Measurements from ENCODE around the gene FICD. TPM values are rescaled to one million over a fixed set of nuclear protein-coding genes. Genes with fewer than 3 reads are reported as not detected.

Gene FICD
- total RNA-seq, 2 experiments from 2014 or later: 2.7 to 3.2 TPM

DNA sequence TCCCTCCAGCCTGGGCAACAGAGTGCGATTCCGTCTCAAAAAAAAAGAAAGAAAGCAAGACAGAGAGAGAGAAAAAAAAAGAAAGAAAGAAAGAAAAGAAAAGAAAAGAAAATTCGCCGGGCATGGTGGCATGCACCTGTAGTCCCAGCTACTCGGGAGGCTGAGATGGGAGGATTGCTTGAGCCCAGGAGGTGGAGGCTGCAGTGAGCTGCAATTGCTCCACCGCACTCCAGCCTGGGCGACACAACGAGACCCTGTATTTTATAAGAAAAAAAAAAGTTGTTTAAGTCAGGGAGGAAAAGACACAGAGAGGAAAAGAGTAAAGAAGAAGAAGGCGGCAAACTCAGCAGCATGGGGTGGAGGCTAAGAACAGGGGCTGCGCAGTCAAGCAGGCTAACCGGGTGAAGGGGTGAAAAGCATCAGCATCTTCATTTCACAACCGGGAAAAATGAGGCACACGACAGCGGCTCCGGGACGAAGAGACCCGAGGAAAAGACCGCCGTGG is 557 bp upstream of the FICD start:
- H3K27me3 ChIP-seq (ENCODE audit: control insufficient read depth in 1 of 2, insufficient read depth in 2 of 2, low read length in 2 of 2): no peaks in the 10 kb centered on the region
- TF ChIP-seq, protein P1, sequence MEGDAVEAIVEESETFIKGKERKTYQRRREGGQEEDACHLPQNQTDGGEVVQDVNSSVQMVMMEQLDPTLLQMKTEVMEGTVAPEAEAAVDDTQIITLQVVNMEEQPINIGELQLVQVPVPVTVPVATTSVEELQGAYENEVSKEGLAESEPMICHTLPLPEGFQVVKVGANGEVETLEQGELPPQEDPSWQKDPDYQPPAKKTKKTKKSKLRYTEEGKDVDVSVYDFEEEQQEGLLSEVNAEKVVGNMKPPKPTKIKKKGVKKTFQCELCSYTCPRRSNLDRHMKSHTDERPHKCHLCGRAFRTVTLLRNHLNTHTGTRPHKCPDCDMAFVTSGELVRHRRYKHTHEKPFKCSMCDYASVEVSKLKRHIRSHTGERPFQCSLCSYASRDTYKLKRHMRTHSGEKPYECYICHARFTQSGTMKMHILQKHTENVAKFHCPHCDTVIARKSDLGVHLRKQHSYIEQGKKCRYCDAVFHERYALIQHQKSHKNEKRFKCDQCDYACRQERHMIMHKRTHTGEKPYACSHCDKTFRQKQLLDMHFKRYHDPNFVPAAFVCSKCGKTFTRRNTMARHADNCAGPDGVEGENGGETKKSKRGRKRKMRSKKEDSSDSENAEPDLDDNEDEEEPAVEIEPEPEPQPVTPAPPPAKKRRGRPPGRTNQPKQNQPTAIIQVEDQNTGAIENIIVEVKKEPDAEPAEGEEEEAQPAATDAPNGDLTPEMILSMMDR (IDR thresholded peaks at IDR 0.05): no peak
- H3K4me3 Mint-ChIP-seq: peak overlapping the region; percentile 96
- peak overlapping the region; percentile 99 for H3K4me3 ChIP-seq (ENCODE audit: low read length)
- no peaks in the 10 kb centered on the region for H3K27me3 Mint-ChIP-seq
- H3K27ac ChIP-seq (ENCODE audit: low read depth in 1 of 2, low read length in 2 of 2): no peak overlapping the region
- intact Hi-C loops (cut with DNase I, micrococcal nuclease): loop anchor here (2.0 to 10.0 kb wide), 10 partner anchors 218 to 1610 kb away; partner anchors contain the start of genes ALKBH2 (in 1 of the 2), CORO1C (in 1 of the 2), IFT81 (in 1 of the 2) and KCTD10 (in 1 of the 2)
- peaks cover 30% of the 10 kb centered on the region for H3K36me3 Mint-ChIP-seq (ENCODE audit: low read depth)
- ChIA-PET CTCF (no interaction called here), POLR2A (no interaction called here)
- ATAC-seq (ENCODE audit: poor library complexity) (peak; percentile 19), DNase-seq (peak in 1 of 14 experiments; percentile 13)
- H3K27ac Mint-ChIP-seq: peak overlapping the region; percentile 87
- H3K4me1 ChIP-seq (ENCODE audit: insufficient read depth, low read length): peaks cover 34% of the 10 kb centered on the region
- H3K9me3 Mint-ChIP-seq: no peaks in the 10 kb centered on the region
- H3K9me3 ChIP-seq (ENCODE audit: control insufficient read depth in 1 of 2, insufficient read depth in 1 of 2, low read length in 2 of 2): no peaks in the 10 kb centered on the region
- H3K36me3 ChIP-seq (ENCODE audit: insufficient read depth, low read length): peaks cover 23% of the 10 kb centered on the region
- peaks cover 29% of the 10 kb centered on the region for H3K4me1 Mint-ChIP-seq (ENCODE audit: low read depth)

DNA sequence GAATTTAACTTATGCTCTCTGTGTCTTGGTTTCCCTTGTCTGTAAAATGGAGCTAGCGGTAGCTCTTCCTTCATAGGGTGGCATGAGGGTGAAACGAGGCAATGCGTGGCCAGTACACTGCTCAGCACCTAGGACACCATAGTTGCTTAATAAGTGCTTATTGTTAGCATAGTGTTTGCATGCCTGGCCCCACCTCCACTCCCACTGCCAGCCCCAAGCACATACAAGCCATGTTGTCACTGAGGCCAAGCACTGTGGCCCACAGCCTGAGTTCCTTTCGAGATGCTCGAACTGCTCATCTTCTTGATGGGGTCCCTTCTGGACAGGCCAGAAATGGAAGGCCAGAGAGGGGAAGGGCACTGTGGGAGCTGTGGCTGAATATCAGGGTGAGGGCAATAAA is 839 bp downstream of the FICD start:
- Mint-ChIP-seq H3K27me3 (no peaks in the 10 kb centered on the region), H3K4me1 (ENCODE audit: low read depth) (peaks cover 29% of the 10 kb centered on the region), H3K4me3 (peak overlapping the region; percentile 96), H3K36me3 (ENCODE audit: low read depth) (peaks cover 44% of the 10 kb centered on the region), H3K9me3 (no peaks in the 10 kb centered on the region), H3K27ac (peak overlapping the region; percentile 87)
- ChIA-PET POLR2A (interaction anchor here (1.2 to 1.6 kb wide), 2 partner anchors 46 to 102 kb away, joined by 3 to 12 read pairs; partner anchors contain the start of genes ISCU and SART3), CTCF (no interaction called here)
- no peaks in the 10 kb centered on the region for H3K9me3 ChIP-seq (ENCODE audit: control insufficient read depth in 1 of 2, insufficient read depth in 1 of 2, low read length in 2 of 2)
- peaks cover 34% of the 10 kb centered on the region for H3K4me1 ChIP-seq (ENCODE audit: insufficient read depth, low read length)
- peaks cover 35% of the 10 kb centered on the region for H3K36me3 ChIP-seq (ENCODE audit: insufficient read depth, low read length)
- TF ChIP-seq, protein P1 (IDR thresholded peaks at IDR 0.05): no peak
- peak in 1 of 14 experiments; percentile 30 for DNase-seq
- H3K27ac ChIP-seq (ENCODE audit: low read depth in 1 of 2, low read length in 2 of 2): peak overlapping the region; percentile 70 to 71
- ATAC-seq (ENCODE audit: poor library complexity): no peak
- intact Hi-C loops (cut with DNase I, micrococcal nuclease): loop anchor here (2.0 to 10.0 kb wide), 14 partner anchors 41 to 1609 kb away; partner anchors contain the start of genes PRDM4 (in 2 of the 2), ALKBH2 (in 1 of the 2), CRY1 (in 1 of the 2) and IFT81 (in 1 of the 2)
- no peaks in the 10 kb centered on the region for H3K27me3 ChIP-seq (ENCODE audit: control insufficient read depth in 1 of 2, insufficient read depth in 2 of 2, low read length in 2 of 2)
- peak overlapping the region; percentile 99 for H3K4me3 ChIP-seq (ENCODE audit: low read length)

DNA sequence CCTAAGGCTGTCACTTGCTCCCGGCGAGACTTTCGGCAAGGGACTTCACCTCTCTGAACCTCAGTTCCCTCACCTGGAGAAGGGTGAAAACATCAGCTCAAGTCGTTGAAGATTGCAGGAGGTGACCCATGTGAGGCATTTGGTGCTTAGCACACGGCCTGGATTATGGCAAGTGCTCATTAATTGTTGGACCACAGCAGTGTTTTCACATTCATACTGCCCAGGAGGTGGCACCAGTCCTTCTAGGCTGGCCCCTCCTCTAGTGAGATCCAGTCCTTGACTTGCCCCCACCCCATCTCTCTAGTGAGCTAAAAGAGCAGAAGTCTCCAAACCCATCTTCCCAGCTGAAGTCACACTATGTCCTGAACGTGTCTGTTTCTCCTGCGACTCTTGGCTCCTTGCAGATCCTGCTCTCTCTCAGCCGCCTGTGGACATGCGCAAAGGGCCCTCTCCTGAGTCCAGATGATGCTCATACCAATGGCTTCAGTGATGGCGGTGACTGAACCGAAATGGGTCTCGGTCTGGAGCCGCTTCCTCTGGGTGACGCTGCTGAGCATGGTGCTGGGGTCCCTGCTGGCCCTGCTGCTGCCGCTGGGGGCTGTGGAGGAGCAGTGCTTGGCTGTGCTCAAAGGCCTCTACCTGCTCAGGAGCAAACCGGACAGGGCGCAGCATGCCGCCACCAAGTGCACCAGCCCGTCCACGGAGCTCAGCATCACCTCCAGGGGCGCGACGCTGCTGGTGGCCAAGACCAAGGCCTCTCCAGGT is 1.6 kb downstream of the FICD start:
- H3K4me1 ChIP-seq (ENCODE audit: insufficient read depth, low read length): peaks cover 32% of the 10 kb centered on the region
- H3K36me3 ChIP-seq (ENCODE audit: insufficient read depth, low read length): peaks cover 43% of the 10 kb centered on the region
- no peaks in the 10 kb centered on the region for H3K9me3 Mint-ChIP-seq
- H3K27ac Mint-ChIP-seq: peak overlapping the region; percentile 87
- ChIA-PET POLR2A (interaction anchor here (1.6 kb wide), 1 partner anchor 45 kb away, joined by 12 read pairs; the partner anchor contains the start of genes ISCU and SART3), CTCF (no interaction called here)
- DNase-seq: peak in 1 of 14 experiments; percentile 25
- no peak for ATAC-seq (ENCODE audit: poor library complexity)
- peaks cover 27% of the 10 kb centered on the region for H3K4me1 Mint-ChIP-seq (ENCODE audit: low read depth)
- no peak overlapping the region for H3K4me3 ChIP-seq (ENCODE audit: low read length)
- H3K27me3 ChIP-seq (ENCODE audit: control insufficient read depth in 1 of 2, insufficient read depth in 2 of 2, low read length in 2 of 2): no peaks in the 10 kb centered on the region
- H3K27ac ChIP-seq (ENCODE audit: low read depth in 1 of 2, low read length in 2 of 2): peak overlapping the region in 1 of 2 donors; percentile 42
- H3K36me3 Mint-ChIP-seq (ENCODE audit: low read depth): peaks cover 51% of the 10 kb centered on the region
- H3K4me3 Mint-ChIP-seq: peak overlapping the region; percentile 96
- no peaks in the 10 kb centered on the region for H3K27me3 Mint-ChIP-seq
- intact Hi-C loops (cut with DNase I, micrococcal nuclease): loop anchor here (2.0 to 10.0 kb wide), 12 partner anchors 40 to 1608 kb away; partner anchors contain the start of genes CRY1 (in 1 of the 2), IFT81 (in 1 of the 2), ISCU (in 1 of the 2) and KCTD10 (in 1 of the 2)
- TF ChIP-seq, protein P1 (IDR thresholded peaks at IDR 0.05): no peak
- H3K9me3 ChIP-seq (ENCODE audit: control insufficient read depth in 1 of 2, insufficient read depth in 1 of 2, low read length in 2 of 2): no peaks in the 10 kb centered on the region

Data from CD4-positive, alpha-beta T cell (primary cell).